GM13976 (cell line): ENCODE results near the gene TBL3.
A peak's percentile ranks its signal among the peaks of the same experiment; 100 is the strongest.

ENCODE experiments used
- DNase-seq: peaks from one replicate; pipeline ENCODE4 v3.0.0; 2012; ENCODE audit warnings: low spot score
- CTCF ChIP-seq: IDR thresholded peaks from 2 replicates; pipeline ENCODE4 v1.5.1; 2012; ENCODE audit warnings: borderline replicate concordance, mild to moderate bottlenecking; ENCODE audit not compliant: insufficient read depth; ENCODE audit errors: extremely low read depth, missing control alignments, control extremely low read depth
- in situ Hi-C: fragments of 300-500 bp; cut with MboI; formaldehyde crosslinking; loops from one replicate; pipeline ENCODE4 v1.12.0; 2022; ENCODE audit warnings: low sequenced_read_pairs, mixed read lengths, inconsistent platforms; ENCODE audit not compliant: unreplicated experiment

TBL3 gene

GRCh38 chr16:2022723-2023091, 50.9 kb downstream of the TBL3 start:
- peak; percentile 60 for DNase-seq
- in situ Hi-C loops = loop anchor here (25.0 kb wide), 1 partner anchor 465 kb away; the partner anchor contains the start of gene TBC1D24
- no peak for TF ChIP-seq CTCF

GRCh38 chr16:2023092-2024031, 51.5 kb downstream of the TBL3 start:
- DNase-seq = peak; percentile 99
- TF ChIP-seq CTCF = peak; percentile 95
- in situ Hi-C loops = loop anchor here (25.0 kb wide), 1 partner anchor 464 kb away; the partner anchor contains the start of gene TBC1D24

GRCh38 chr16:2024032-2024420, 52.2 kb downstream of the TBL3 start:
- no peak for TF ChIP-seq CTCF
- no peak for DNase-seq
- in situ Hi-C loops = loop anchor here (25.0 kb wide), 1 partner anchor 463 kb away; the partner anchor contains the start of gene TBC1D24

- no peak for TF ChIP-seq CTCF
- in situ Hi-C loops = no loop called here
- no peak for DNase-seq
These were observed 53.4 kb downstream of the TBL3 start for GRCh38 chr16:2025251-2025650.

GRCh38 chr16:2025878-2026460, 54.1 kb downstream of the TBL3 start:
- DNase-seq = no peak
- in situ Hi-C loops = no loop called here
- TF ChIP-seq CTCF = no peak

- DNase-seq = peak; percentile 64
- in situ Hi-C loops = no loop called here
These were observed 54.7 kb downstream of the TBL3 start, which contains the start of gene NHERF2 for GRCh38 chr16:2026461-2027023. Gene NHERF2 (plus strand): TSS chr16:2026902. CDS start chr16:2027006, 104 bp downstream.

More at GRCh38 chr16:2026461-2027023, 54.7 kb downstream of the TBL3 start, which contains the start of gene NHERF2:
- no peak for TF ChIP-seq CTCF
